ENCODE results near the gene ATF7IP2. TPM values are rescaled to one million over a fixed set of nuclear protein-coding genes. Genes with fewer than 3 reads are reported as not detected.
"Not testable (repeated sequence)": the region's sequence is repeated elsewhere in the genome, so short reads cannot be mapped to it uniquely, and the experiment has no call there.

The ATF7IP2 gene
- total and polyA plus RNA-seq, 7 donors = 3.7 to 22.0 (median 13.3) TPM

DNA sequence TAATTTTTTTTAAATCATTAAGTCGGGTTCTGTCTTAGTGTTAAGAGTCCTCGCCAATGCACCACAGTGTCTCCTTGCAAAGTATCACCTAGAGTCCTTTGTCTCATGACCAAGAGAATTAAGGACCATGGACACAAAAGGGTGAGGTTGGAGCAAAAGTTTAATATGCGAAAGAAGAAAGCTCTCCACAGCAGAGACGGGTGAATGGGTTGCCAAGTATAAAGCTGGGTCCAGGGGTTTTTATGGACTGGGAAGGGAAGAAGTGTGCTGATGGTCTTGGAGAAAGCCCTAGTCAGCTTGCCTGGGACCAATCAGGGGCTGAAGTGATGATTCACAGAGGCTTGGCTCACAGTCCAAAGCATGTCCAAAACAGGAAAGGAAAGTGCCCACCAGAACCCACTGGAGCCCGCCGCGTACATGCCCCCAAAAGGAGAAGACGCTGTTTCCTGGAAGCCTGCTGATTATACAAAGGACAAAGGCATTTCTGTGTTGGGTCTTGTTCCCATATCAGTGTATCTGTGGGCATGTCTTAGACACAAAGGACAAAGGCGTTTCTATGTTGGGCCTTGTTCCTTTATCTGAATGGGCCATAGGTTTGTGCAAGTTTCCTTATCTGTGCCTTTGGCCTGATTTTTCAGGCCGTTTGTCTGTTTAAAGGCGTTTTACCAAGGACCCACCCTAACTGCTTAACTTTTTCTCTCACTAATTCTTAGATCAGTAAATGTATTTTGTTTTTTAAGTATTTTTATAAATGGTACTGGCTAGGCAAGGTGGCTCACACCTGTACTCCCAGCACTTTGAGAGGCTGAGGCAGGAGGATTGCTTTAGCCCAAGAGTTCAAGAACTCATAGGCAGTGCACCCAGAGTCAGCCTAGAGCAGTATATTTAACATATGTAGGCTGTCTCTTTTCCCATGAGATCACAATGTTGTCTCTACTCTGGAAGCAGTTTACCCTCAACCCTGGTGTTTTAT is 28.7 kb upstream of the ATF7IP2 start:
- Histone ChIP-seq H3K36me3 (no peaks in the 10 kb centered on the region), H3K27ac (no peak overlapping the region), H3K4me1 (no peaks in the 10 kb centered on the region), H3K4me3 (no peak overlapping the region), H3K9me3 (no peaks in the 10 kb centered on the region), H3K27me3 (no peaks in the 10 kb centered on the region)
- 72 to 85% methylated on average over 11 of the region's 11 CpGs for WGBS, 2 donors
- DNase-seq = no peak
- intact Hi-C loops (cut with DNase I) = no loop called here
- TF ChIP-seq EP300 (IDR thresholded peaks at IDR 0.05) = no peak
- TF ChIP-seq, protein P1, sequence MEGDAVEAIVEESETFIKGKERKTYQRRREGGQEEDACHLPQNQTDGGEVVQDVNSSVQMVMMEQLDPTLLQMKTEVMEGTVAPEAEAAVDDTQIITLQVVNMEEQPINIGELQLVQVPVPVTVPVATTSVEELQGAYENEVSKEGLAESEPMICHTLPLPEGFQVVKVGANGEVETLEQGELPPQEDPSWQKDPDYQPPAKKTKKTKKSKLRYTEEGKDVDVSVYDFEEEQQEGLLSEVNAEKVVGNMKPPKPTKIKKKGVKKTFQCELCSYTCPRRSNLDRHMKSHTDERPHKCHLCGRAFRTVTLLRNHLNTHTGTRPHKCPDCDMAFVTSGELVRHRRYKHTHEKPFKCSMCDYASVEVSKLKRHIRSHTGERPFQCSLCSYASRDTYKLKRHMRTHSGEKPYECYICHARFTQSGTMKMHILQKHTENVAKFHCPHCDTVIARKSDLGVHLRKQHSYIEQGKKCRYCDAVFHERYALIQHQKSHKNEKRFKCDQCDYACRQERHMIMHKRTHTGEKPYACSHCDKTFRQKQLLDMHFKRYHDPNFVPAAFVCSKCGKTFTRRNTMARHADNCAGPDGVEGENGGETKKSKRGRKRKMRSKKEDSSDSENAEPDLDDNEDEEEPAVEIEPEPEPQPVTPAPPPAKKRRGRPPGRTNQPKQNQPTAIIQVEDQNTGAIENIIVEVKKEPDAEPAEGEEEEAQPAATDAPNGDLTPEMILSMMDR (IDR thresholded peaks at IDR 0.05) = no peak
- TF ChIP-seq POLR2A (IDR thresholded peaks at IDR 0.05) = no peak
- TF ChIP-seq POLR2AphosphoS5 (IDR thresholded peaks at IDR 0.05) = no peak

DNA sequence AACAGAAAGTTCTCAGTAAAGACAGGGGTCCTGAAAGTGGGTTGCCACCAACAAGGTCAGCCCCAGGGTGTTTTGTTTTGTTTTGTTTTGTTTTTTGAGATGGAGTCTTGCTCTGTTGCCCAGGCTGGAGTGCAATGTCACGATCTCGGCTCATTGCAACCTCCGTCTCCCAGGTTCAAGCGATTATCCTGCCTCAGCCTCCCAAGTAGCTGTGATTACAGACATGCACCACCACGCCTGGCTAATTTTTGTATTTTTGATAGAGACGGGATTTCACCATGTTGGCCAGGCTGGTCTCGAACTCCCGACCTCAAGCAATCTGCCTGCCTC is 24.1 kb upstream of the ATF7IP2 start:
- H3K4me3 ChIP-seq; H3K4me1 ChIP-seq; H3K9me3 ChIP-seq; H3K27ac ChIP-seq; intact Hi-C loops (cut with DNase I); H3K36me3 ChIP-seq; H3K27me3 ChIP-seq; DNase-seq: not testable (repeated sequence)
- WGBS, 2 donors = 93 to 95% methylated on average over 8 of the region's 8 CpGs

DNA sequence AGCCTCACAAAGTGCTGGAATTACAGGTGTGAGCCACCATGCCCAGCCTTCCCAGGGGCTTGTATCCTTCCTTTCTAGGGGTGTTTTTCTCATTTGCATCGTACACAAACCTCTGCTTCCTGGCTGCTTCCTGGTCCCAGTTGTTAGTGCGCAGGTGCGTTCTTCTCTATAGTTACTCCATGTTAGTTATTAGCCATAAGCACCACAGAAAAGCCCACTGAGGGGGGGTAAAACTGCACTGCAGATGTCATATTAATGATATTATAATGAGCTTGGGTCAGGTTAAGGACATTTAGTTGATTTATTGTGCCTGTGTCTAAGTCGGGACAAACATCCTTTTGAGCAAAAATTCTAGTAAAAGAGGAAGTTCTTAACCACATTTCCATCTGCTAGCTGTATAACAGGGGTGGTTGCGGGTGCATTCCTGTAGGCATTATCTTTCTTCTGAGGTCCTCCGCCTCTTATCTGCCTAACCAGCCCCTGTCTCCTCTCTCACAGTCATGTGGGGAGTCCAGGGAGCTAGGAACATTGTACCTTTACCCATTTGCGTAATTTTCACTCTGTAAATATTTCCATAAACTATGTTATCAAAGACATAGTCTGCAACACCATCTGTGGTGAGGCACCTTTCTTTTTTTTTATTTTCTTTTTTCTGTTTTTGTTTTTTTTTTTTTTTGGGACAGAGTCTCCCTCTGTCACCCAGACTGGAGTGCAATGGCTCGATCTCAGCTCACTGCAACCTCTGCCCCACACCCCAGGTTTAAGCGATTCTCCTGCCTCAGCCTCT is 23.6 kb upstream of the ATF7IP2 start:
- no peaks in the 10 kb centered on the region for H3K9me3 ChIP-seq
- H3K4me1 ChIP-seq = no peaks in the 10 kb centered on the region
- H3K36me3 ChIP-seq = no peaks in the 10 kb centered on the region
- no peak overlapping the region for H3K4me3 ChIP-seq
- no peak for TF ChIP-seq POLR2A (IDR thresholded peaks at IDR 0.05)
- no peak for TF ChIP-seq EP300 (IDR thresholded peaks at IDR 0.05)
- TF ChIP-seq, protein P1 (IDR thresholded peaks at IDR 0.05) = no peak
- no peak for TF ChIP-seq POLR2AphosphoS5 (IDR thresholded peaks at IDR 0.05)
- intact Hi-C loops (cut with DNase I) = no loop called here
- DNase-seq = no peak
- H3K27me3 ChIP-seq = no peaks in the 10 kb centered on the region
- H3K27ac ChIP-seq = no peak overlapping the region
- 34 to 48% methylated on average over 9 of the region's 9 CpGs for WGBS, 2 donors

DNA sequence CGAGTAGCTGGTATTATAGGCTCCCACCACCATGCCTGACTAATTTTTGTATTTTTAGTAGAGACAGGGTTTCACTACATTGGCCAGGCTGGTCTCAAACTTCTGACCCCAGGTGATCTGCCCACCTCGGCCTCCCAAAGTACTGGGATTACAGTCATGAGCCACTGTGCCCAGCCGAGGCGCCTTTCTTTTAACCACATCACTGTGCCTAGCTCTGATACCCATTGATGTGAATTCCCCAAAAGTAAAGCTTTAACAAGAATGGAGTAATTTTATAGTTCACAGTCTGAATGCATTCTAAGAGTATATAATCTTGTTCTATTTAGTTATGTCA is 23.0 kb upstream of the ATF7IP2 start:
- H3K4me3 ChIP-seq; H3K9me3 ChIP-seq; H3K4me1 ChIP-seq; DNase-seq; H3K27me3 ChIP-seq; H3K27ac ChIP-seq; intact Hi-C loops (cut with DNase I); H3K36me3 ChIP-seq: not testable (repeated sequence)
- 70 to 82% methylated on average over 4 of the region's 4 CpGs for WGBS, 2 donors

- H3K4me1 ChIP-seq; DNase-seq; H3K4me3 ChIP-seq; H3K9me3 ChIP-seq; H3K36me3 ChIP-seq; H3K27ac ChIP-seq; intact Hi-C loops (cut with DNase I); H3K27me3 ChIP-seq: not testable (repeated sequence)
- WGBS, 2 donors = 95 to 96% methylated on average over 8 of the region's 8 CpGs
Observed at GRCh38 chr16:10366619-10367018, 19.2 kb upstream of the ATF7IP2 start.

DNA sequence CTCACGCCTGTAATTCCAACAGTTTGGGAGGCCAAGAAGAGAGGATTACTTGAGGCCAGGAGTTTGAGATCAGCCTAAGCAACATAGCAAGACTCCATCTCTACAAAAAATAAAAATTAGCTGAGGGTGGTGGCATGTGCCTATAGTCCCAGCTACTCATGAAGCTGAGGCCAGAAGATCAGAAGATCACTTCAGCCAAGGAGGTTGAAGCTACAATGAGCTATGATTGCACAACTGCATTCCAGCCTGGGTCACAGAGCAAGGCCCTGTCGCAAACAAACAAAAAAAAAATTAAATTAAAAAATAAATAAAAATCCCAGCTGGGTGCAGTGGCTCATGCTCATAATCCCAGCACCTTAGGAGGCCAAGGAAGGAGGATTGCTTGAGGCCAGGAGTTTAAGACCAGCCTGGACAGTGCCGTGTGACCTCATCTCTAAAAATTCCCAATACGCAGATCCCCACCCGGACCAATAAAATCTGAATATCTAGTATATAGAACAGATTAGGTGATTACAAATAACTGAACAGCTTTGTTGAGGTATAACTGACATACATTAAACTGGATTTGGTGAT is 18.2 kb upstream of the ATF7IP2 start:
- H3K36me3 ChIP-seq = no peaks in the 10 kb centered on the region
- no peak overlapping the region for H3K4me3 ChIP-seq
- TF ChIP-seq POLR2AphosphoS5 (IDR thresholded peaks at IDR 0.05) (no peak), POLR2A (IDR thresholded peaks at IDR 0.05) (no peak), EP300 (IDR thresholded peaks at IDR 0.05) (no peak)
- TF ChIP-seq, protein P1 (IDR thresholded peaks at IDR 0.05) = no peak
- no peaks in the 10 kb centered on the region for H3K27me3 ChIP-seq
- no peak overlapping the region for H3K27ac ChIP-seq
- H3K4me1 ChIP-seq = no peaks in the 10 kb centered on the region
- WGBS, 2 donors = 73 to 77% methylated on average over 5 of the region's 5 CpGs
- DNase-seq = no peak
- intact Hi-C loops (cut with DNase I) = no loop called here
- H3K9me3 ChIP-seq = no peaks in the 10 kb centered on the region

All from sigmoid colon (tissue), 7 donors.